GM18861 (cell line): Measurements from ENCODE around the gene PTPRM.

Experiments used
- ATAC-seq: cut with Tn5 transposase; IDR thresholded peaks from one replicate; pipeline ENCODE4 v1.9.1; 2021; ENCODE audit not compliant: unreplicated experiment

Gene PTPRM

DNA sequence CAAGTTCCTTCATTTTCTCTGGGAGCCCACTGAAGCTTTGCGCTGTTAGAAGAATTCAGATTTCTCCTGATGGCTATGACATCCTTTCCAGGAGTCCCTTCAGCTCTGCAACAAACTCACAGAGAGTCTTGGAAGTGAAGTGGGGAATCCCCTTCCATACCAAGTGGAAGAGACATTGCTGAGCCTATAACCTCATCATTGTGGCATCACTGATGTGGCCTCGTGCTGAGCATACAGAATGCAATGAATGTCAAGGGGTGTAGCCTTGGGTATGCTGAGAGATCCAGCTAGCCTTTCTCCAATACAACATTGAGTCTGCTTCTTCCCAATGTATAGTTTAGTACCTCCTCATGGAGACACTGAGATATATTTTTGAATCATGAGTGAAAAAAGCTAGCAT, 731.1 kb downstream of the PTPRM start:
- ATAC-seq: no peak

- no peak for ATAC-seq
Measured at GRCh38 chr18:8299054-8299980, 732.2 kb downstream of the PTPRM start.

DNA sequence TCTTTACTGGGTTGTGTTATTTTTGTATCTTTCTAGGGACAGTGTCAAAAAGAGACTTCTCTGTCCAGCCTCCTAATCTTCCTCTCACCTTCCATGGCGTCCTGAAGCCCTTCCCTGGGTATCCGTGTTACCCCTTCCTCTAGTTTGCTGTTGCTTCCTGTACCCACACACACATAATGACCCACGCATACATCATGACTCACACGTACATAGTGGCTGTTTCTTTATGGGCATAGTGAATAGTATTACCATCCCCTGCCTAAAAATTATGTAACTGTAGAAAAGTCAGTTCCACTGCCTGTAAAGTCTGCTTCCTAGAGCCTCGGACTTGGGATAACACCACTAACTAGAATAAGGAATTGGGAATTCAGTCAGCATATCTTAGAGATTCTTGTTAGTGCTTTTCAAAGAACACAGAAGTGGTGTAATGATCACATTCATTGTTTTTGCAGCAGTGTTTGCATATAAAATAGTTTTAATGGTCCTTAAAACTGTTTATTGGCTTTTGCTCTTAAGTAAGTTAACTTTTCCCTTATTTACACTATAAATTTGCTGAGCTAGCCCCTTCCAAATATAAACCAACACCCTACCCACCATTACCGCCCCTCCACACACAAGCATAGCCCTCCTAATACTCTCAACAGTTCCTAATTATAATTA, 733.8 kb downstream of the PTPRM start:
- no peak for ATAC-seq

DNA sequence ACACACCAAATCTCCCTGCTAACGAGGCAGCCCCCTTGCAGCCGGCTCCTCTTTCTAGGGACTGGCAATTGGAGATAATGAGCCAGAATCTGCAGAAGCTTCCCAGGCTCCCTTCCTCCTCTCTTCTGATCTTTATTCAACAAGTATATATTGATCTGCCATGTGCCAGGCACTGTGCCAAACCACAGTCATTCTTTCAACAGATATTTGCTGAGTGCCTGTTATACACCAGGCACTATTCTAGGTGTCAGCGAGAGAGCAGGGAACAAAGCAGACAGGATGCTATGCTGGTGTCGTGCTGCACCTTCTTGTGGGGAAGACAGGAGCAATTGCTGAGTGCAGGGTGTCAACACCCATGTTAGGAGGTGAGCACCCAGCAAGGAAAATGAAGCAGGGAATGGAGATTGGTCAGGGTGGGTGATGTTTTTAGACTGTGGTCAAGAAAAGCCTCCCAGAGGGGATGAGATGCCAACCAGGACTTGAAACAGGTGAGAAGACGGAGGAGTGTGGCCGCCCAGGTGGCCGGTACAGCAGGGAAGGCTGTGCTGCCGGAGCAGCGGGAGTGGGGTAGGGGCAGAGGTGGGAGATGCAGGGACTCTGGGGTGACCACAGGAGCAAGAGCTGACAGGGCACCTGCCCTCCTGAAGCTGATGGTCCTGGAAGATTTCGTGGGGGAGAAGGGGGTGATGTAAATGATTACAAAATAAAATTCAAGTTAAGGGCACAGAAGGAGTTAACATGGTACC, 734.5 kb downstream of the PTPRM start:
- no peak for ATAC-seq

DNA sequence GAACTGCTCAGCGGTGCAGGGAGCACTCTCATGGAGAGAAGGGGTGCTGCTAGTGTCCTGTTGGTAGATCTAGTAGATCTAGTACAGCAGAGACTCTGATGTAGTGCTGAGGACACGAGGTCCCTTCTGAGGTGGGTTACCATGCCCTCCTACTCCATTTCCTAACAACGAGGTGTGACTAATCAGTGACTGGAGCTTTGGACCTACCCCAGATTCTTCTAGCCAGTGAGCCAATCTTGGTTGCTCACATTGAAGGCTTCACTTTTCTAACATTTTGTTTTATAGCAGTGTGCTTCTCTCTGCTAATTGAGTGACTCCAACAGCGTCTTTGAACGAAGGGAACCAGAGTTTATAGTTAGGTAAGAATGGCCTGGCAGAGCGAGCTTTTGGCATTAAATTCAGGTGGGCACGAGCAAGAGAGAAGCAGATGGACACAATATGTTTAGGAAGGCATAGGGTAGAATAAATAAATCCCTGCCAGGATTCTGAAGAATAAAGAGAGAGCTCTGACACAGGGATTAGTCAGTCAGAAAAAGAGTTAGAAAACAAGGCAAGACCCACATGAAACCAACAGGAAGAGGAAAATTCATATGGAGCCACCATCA, 736.1 kb downstream of the PTPRM start:
- ATAC-seq: no peak

GRCh38 chr18:8307960-8308359, 740.8 kb downstream of the PTPRM start:
- ATAC-seq: no peak

DNA sequence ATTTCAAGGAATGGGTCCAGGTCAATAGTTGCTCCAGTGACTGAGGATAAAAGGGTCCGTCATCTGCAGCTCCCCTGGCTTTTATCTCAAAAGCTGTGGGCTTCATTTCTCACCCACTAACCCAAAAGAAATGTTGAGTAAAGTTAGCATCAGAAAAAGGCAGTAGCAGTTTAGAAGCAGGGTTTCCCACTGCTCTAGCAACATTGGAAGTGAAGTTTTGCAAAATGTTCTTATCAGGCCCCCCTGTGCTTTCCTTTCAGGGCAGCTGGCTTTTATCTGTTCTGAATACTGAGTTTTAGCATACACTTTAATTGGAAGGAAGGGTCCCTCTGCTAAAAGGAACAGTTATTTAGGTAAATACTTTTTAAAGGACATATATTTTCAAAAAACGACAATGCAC, 745.9 kb downstream of the PTPRM start:
- no peak for ATAC-seq

- no peak for ATAC-seq
Measured at GRCh38 chr18:8314124-8314523, 747.0 kb downstream of the PTPRM start.

DNA sequence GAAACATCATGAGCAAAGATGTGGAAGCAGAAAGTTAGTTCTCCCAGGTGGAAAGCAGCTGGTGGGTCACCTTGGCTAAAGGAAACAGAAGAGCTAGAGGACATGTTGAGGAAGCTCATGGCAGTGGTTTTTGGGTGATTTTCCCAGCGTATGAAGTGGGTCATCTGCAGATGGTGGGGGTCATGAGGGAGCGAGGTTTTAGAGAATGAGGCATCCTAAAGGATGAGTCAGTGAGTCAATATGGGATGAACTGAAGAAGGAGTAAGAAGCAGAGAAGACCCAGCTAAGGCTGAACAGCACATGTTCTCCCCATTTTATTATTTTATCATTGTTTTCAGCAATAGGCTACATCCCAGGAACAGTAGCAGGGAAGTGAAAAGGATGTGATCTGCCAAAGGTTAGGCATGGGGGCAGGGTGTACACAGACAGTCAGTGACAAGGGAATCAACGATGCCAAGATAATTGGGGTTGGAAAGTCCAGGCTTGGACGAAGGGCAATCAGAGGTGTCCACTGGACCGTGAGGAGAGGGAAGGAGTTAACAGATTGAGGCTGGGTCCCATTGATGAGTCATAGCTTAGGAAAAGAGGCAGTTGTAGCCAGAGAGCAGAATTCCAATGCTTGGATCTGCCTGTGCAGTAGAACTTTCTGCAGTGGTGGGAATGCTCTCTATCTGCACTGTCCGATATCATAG, 752.8 kb downstream of the PTPRM start:
- ATAC-seq: no peak

- ATAC-seq: no peak
Measured at GRCh38 chr18:8322486-8322885, 755.4 kb downstream of the PTPRM start.

GRCh38 chr18:8324343-8325065, 757.4 kb downstream of the PTPRM start:
- ATAC-seq: no peak

GRCh38 chr18:8326763-8327394, 759.8 kb downstream of the PTPRM start:
- no peak for ATAC-seq

GRCh38 chr18:8328126-8328525, 761.0 kb downstream of the PTPRM start:
- no peak for ATAC-seq

- no peak for ATAC-seq
Measured at GRCh38 chr18:8329186-8329771, 762.2 kb downstream of the PTPRM start.

GRCh38 chr18:8330575-8330974, 763.5 kb downstream of the PTPRM start:
- no peak for ATAC-seq

DNA sequence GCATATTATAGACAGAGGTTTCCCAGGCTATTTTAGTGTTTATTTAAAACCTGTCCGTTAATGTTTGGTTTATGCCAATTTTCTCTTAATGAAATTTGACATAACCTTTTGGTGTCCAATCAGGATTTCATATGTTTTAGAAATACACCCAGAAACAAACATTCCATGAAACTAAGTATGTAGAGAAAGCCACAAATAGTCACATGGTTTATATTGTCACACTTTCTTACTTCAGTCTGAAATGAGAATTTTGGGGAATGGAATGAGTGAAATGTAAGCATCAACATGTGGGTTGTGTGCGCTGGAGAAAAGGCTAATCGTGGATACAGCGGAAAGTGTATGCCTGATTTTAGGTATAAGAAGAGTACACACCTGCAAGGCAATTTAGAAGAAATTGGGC, 765.2 kb downstream of the PTPRM start:
- no peak for ATAC-seq

DNA sequence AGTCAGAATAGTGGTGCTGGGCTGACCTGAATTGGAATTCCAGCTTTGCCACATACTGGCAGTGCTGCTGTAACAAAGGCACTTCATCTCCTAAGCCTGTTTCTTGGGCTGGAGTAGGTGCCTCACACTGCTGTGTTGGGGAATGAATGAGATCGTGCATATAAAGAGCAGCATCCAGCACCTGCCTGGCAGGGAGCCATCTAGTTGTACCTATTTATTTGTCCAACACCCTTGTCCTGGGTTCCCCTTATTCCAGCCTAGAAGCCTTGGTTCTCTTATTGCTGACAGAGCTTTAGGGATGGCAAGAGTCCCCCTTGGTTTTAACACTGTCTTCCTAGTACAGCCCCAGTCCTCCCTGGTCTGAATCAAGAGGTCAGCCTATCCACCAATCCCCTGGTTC, 766.8 kb downstream of the PTPRM start:
- ATAC-seq: no peak

DNA sequence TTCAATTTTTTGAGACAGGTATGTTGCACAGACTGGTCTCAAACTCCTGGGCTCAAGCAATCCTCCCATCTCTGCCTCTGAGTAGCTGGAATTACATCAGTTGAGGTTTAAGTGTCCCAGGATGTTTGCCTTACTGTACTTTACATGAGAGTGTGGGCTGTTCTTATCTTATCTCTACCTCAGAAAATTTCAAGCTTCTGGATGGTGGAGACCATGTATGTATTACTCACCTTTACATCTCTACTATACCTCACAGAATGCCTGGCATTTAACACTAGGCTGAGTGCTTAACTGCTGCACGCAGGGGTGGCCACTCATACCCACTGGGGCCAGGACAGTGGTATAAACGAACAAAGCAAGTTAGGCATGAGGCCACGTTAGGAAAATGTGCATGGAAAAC, 770.1 kb downstream of the PTPRM start:
- ATAC-seq: no peak

DNA sequence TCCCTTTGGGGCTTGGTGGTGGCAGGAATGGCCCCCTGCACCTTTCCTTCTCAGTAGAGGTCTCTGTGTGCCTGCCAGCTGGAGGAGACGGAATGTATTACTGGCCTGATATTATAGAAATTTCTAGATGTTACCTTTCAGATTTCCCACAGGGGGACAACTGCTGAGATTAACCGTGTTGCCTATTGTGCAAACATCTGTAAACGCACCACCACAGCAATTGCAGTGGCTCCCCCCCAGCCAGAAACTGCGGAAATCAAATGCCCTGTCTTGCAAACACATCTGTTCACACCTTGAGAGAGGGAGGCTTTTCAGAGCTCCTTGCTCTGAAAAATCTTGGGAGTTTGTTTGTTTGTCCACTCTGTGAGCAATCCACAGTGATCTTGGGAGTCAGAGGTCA, 772.1 kb downstream of the PTPRM start:
- ATAC-seq: no peak
